Left renal cortex interstitium (tissue), 4 donors: ENCODE results near the gene LYZL1. TPM values are rescaled to one million over a fixed set of nuclear protein-coding genes. Genes with fewer than 3 reads are reported as not detected.
"Not testable (repeated sequence)": the region's sequence is repeated elsewhere in the genome, so short reads cannot be mapped to it uniquely, and the experiment has no call there.

ENCODE experiments used
- DNase-seq, 4 donors: peaks; one replicate each; pipeline ENCODE4 v3.0.0-alpha.2; 2013; ENCODE audit warnings: low read depth in 4 of 4, low spot score in 2 of 4, missing footprints in 1 of 4
- polyA plus RNA-seq, 4 donors: library from polyadenylated mRNA; unstranded; fragments of 120-200 nt; gene quantifications; one replicate each; pipeline ENCODE4 v1.2.1, GENCODE V29; 2013; ENCODE audit not compliant: insufficient read length in 4 of 4

LYZL1 gene
- polyA plus RNA-seq, 4 donors: not detected

DNA sequence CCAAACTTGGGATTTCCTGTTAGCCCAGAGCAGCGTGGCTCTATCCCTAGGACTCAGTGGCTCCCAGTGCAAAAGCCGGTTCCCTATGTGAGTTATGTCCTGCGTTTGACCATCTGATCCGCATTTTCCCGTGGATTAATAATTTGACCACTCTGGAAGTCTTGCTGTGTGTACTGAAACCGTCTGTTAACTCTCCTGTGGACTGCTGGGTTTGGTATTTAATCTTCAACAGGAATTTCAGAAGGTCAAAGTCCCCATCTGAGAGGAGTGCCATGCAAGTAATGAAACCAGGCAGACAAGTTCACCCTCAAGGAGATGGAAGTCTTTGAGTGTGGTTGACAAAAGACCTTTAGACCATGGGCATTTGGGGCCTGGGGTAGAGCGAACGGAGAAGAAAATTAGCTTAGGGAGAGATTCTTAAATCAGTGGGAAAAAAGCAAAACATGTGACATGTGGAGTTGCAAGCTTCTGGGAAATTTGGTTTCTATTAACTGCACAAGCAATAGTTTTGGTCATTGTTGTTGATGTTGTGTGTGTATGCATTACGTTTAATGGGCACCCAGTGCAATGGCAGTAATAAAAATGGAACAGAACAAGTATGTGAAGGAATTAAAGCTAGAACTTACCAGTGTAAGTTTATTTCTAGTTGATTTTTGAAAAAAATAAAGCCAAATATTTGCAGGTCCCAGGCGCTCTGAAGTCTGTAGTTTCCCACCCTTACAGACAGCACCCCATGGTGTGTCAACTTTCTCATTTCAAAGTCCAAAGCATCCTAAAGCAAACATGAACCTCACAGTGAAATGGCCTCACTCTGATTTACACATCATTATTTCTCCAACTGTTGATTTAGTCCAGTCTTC is 38.2 kb downstream of the LYZL1 start:
- DNase-seq: no peak

DNA sequence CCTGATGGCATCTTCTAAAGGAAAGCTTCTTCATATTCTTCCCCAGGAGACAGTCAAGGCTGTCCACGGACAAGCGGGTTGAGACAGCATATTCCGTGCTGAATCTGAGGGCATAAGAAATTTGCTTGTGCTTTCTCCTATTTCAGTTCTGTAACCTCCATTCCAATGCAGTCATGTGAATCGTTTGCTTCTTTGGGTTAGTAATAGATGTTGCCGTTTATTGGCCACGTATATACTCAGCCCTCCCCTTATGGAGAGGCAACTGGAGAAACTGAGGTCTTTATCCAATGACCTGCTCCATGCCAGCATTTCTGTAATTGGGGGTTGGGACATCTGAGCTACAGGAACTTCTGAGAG is 38.9 kb downstream of the LYZL1 start:
- no peak for DNase-seq

DNA sequence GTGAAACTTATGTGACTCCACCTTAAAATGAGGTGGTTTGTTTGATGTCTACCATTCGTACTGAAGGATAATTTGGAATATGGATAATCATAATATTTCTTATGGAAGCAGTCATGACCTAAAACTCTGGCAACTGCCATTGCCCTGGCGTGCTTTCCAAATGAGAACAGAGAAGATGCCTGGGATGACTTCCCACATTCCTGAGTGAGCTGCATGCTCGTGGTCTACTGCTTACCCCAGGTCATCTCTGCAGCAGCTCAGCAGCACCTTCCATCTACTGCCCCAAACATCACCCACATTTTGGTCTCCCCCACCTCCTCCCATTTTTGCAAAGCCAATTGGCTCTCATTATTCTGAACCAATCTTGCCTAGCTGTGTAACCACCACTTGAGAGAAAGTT is 40.1 kb downstream of the LYZL1 start:
- DNase-seq: no peak

DNA sequence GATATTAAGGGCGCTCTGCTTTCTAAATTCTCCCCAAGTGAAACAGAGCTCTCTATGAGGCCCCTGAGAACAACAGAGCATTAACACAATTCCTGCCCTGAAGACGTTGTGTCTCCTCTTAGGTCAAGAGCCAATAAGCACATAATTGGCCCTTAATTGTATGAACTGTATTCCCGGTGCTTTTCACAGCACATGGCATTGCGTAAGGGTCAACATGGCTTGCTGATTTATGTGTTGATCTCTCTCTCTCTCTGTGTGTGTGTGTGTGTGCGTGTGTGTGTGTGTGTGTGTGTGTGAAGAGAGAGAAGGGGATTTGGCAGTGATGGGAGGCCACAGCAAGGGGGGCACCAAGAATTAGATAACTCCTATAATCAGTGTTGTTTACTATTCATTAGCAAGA is 40.5 kb downstream of the LYZL1 start:
- DNase-seq: no peak

GRCh38 chr10:29332061-29332760 is 43.3 kb downstream of the LYZL1 start:
- DNase-seq: no peak

DNA sequence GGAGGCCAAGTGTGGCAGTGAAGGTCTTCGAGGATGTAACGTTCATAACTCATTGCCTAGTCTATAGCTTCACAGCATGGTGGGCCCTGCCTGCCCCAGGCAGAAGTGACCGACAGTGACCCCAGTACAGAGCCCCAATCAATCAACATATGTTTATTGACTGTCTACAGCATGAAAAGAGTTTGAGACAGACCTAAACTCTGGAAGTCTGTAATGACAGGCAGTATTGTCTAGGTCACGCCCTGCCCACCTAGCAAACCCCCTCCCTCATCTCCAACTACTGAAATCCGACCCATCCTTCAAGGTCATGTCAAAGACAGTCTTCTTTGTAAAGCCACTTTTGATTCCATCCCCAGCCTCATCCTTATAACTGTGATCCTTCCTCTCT is 43.9 kb downstream of the LYZL1 start:
- no peak for DNase-seq

DNA sequence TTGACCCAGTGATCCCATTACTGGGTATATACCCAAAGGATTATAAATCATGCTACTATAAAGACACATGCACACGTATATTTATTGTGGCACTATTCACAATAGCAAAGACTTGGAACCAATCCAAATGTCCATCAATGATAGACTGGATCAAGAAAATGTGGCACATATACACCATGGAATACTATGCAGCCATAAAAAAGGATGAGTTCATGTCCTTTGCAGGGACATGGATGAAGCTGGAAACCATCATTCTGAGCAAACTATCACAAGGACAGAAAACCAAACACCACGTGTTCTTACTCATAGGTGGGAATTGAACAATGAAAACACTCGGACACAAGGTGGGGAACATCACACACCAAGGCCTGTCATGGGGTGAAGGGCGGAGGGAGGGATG is 48.7 kb downstream of the LYZL1 start:
- DNase-seq: not testable (repeated sequence)

DNA sequence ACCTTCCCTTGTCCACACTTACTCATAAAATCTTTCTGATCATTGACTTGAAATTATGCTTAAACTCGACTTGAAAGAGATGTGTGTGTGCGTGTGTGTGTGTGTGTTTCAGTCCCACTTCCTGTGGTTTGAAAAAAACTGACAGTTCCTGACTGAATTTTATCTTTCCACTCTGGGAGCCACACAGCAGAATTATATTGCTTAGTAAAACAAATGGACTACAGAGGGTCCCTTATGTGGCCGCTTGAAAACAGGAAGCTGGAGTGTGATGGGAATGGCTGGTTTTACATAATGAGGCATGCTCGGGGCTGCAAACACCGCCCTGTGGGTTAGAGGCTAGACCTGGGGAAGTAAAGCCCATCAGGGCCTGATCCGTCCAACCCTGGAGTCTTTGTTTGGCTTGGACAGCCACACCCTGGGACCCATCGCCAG is 54.8 kb downstream of the LYZL1 start:
- DNase-seq: no peak

DNA sequence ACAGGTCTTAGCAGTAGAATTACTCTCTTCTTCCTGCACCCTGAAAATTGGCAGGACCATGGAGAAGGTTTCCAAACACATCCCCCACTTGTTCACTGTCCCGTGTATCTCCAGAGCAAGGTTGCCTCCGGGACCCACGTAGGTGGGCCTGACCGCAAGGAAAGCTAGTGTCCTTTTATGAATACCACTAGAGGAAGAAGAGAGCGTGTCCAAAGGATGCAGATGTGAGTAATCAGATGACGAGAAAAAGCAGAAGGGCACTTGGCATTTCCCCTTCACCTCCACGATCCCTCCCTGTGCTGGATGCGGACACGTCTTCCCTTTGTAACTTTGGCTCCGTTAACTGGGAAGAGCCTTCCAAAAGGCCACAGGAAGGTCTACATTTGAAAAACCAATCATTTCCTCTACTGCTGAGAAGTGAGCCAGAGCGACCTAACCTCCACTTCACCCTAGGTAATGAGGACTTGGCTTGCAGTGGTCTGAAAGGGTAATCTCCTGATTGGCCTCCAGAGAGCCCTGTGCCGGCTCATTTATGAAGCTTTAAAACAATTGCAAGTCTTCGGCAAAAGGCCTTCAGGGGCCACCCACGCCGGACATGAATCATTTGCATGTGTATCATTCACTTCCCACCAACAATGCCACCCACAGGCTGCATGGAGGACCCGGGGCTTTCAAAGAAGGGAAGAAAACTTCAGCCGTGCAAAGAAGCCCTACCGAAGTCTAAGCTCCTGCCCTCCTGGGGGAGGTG is 55.4 kb downstream of the LYZL1 start:
- DNase-seq: no peak

GRCh38 chr10:29345144-29345909 is 56.5 kb downstream of the LYZL1 start:
- no peak for DNase-seq

- no peak for DNase-seq
Observed at GRCh38 chr10:29345910-29346209, 57.0 kb downstream of the LYZL1 start.

GRCh38 chr10:29346296-29347001 is 57.6 kb downstream of the LYZL1 start:
- no peak for DNase-seq

- no peak for DNase-seq
Observed at GRCh38 chr10:29348836-29349235, 60.0 kb downstream of the LYZL1 start.

- DNase-seq: no peak
Observed at GRCh38 chr10:29353305-29353704, 64.4 kb downstream of the LYZL1 start.

DNA sequence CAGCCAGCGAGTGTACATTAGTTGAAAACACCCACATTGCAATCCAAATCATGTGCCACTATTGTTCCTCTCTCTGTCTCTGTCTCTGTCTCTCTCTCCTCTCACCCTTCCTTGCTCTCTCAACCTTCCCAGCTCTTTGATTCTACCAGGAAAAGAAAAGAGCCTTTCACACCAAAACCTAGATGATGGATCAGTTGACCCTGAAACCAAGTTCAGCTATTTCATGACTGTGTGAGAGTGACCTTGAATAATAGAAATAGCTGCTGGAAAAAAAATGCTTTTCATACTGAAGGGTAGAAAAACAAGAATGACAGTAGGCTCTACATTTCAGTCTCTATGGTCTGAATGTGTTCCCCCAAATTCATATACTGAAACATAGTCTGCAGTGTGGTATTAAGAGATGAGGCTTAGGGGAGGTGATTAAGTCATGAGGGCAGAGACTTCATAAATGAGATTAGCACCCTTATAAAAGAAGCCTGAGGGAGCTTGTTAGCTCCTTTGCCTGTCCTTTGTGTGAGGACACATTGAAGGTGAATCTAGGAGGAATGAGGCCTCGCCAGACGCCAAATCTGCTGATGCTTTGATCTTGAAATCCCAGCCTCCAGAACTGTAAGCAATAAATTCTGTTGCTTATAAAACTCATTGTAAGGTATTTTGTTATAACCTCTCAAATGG is 65.2 kb downstream of the LYZL1 start:
- no peak for DNase-seq

DNA sequence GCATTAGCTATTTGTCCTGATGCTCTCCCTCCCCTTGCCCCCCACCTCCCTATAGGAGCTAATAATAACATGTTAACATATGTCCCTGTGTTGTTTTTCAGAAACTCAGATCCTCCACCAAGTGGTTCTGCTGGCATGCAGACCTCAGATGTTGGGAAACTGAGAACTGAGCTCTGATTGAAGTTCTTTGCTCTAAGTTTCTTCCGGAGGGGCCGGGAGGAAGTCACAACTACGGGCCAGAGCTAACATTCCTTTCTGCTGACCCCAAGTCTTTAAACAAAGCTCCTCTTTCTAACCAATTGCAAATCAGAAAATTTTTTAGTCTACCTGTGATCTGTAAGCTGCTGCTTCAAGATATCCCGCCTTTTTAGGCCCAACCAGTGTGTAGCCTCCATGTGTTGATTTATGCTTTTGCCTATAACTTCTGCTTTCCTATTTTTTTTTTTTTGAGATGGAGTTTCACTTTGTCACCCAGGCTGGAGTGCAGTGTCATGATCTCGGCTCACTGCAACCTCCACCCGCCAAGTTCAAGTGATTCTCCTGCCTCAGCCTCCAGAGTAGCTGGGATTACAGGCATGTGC is 66.6 kb downstream of the LYZL1 start:
- no peak for DNase-seq

DNA sequence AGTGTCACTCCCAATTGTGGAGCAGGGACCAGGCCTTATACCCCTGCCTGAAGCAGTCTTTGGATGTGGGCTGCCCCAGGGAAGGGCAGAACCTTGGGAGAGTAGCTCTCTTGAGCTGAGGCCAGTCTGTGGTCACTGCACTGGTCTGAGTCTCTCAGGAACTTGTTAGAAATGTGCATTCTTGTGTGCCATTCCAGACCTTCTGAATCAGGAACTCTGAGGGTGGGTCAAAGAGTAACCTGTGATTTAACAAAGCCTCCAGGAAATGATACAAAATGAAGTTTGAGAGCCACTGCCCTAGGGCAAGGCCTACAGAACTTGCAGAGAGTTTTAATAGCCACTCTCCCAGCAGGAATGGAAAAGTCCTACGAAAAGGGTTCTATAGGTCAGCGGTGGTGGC is 68.1 kb downstream of the LYZL1 start:
- no peak for DNase-seq

- DNase-seq: no peak
Observed at GRCh38 chr10:29358010-29358616, 69.2 kb downstream of the LYZL1 start.
